ENCODE data around the gene NTN1. TPM values are rescaled to one million over a fixed set of nuclear protein-coding genes. Genes with fewer than 3 reads are reported as not detected.
"Not testable (repeated sequence)": the region's sequence is repeated elsewhere in the genome, so short reads cannot be mapped to it uniquely, and the experiment has no call there.

The NTN1 gene
- total and polyA plus RNA-seq, 3 donors from 2014 or later, result 4.8 to 8.8 (median 7.6) TPM

GRCh38 chr17:9095390-9095789 lies 74.1 kb downstream of the NTN1 start:
- H3K4me1 ChIP-seq, result no peaks in the 10 kb centered on the region
- no peaks in the 10 kb centered on the region for H3K27me3 ChIP-seq

GRCh38 chr17:9098242-9098825 lies 77.0 kb downstream of the NTN1 start:
- DNase-seq, result no peak
- WGBS, 2 donors, result 76 to 80% methylated on average over 5 to 6 of the region's 6 CpGs
- no peaks in the 10 kb centered on the region for H3K4me1 ChIP-seq
- H3K27me3 ChIP-seq, result no peaks in the 10 kb centered on the region
- TF ChIP-seq POLR2A (IDR thresholded peaks at IDR 0.05) (no peak), CTCF (IDR thresholded peaks at IDR 0.05) (no peak)
- H3K36me3 ChIP-seq (ENCODE audit: low read depth, missing control alignments), result no peaks in the 10 kb centered on the region
- no peak overlapping the region for H3K4me3 ChIP-seq
- H3K27ac ChIP-seq, result no peak overlapping the region
- no peaks in the 10 kb centered on the region for H3K9me3 ChIP-seq
- intact Hi-C loops (cut with DNase I; ENCODE audit: low total_unique reads), result no loop called here

More at GRCh38 chr17:9095390-9095789, 74.1 kb downstream of the NTN1 start:
- Histone ChIP-seq H3K4me3 (no peak overlapping the region), H3K36me3 (ENCODE audit: low read depth, missing control alignments) (no peaks in the 10 kb centered on the region), H3K9me3 (no peaks in the 10 kb centered on the region), H3K27ac (no peak overlapping the region)
- DNase-seq, result no peak
- 85 to 92% methylated on average over 2 of the region's 2 CpGs for WGBS, 2 donors
- intact Hi-C loops (cut with DNase I; ENCODE audit: low total_unique reads), result no loop called here
- no peak for TF ChIP-seq CTCF (IDR thresholded peaks at IDR 0.05)
- no peak for TF ChIP-seq POLR2A (IDR thresholded peaks at IDR 0.05)

- H3K36me3 ChIP-seq (ENCODE audit: low read depth, missing control alignments), result no peaks in the 10 kb centered on the region
- no peaks in the 10 kb centered on the region for H3K9me3 ChIP-seq
- H3K27me3 ChIP-seq, result no peaks in the 10 kb centered on the region
- H3K4me3 ChIP-seq, result no peak overlapping the region
- no peak overlapping the region for H3K27ac ChIP-seq
- TF ChIP-seq CTCF (IDR thresholded peaks at IDR 0.05) (no peak), POLR2A (IDR thresholded peaks at IDR 0.05) (no peak)
- no peak for DNase-seq
- intact Hi-C loops (cut with DNase I; ENCODE audit: low total_unique reads), result no loop called here
- 69 to 92% methylated on average over 1 of the region's 1 CpG for WGBS, 2 donors
- no peaks in the 10 kb centered on the region for H3K4me1 ChIP-seq
Observed at GRCh38 chr17:9101356-9101755, 80.0 kb downstream of the NTN1 start.

GRCh38 chr17:9103193-9103592 lies 81.9 kb downstream of the NTN1 start:
- H3K36me3 ChIP-seq (ENCODE audit: low read depth, missing control alignments); H3K27ac ChIP-seq; H3K4me1 ChIP-seq; H3K27me3 ChIP-seq; H3K4me3 ChIP-seq; intact Hi-C loops (cut with DNase I; ENCODE audit: low total_unique reads); H3K9me3 ChIP-seq; DNase-seq: not testable (repeated sequence)
- 85 to 90% methylated on average over 3 of the region's 3 CpGs for WGBS, 2 donors

- Histone ChIP-seq H3K27me3 (no peaks in the 10 kb centered on the region), H3K4me3 (no peak overlapping the region), H3K4me1 (peaks cover 3% of the 10 kb centered on the region), H3K9me3 (no peaks in the 10 kb centered on the region), H3K27ac (no peak overlapping the region), H3K36me3 (ENCODE audit: low read depth, missing control alignments) (no peaks in the 10 kb centered on the region)
- WGBS, 2 donors, result 89 to 90% methylated on average over 17 to 18 of the region's 18 CpGs
- intact Hi-C loops (cut with DNase I; ENCODE audit: low total_unique reads), result no loop called here
- no peak for DNase-seq
- TF ChIP-seq POLR2A (IDR thresholded peaks at IDR 0.05) (no peak), CTCF (IDR thresholded peaks at IDR 0.05) (no peak)
Observed at GRCh38 chr17:9104370-9105041, 83.2 kb downstream of the NTN1 start.

All from testis (tissue), 3 donors.